RWPE2 (cell line): ENCODE data around the gene AIM2.

Source experiments
- ATAC-seq: fragments of 200-7000 bp; cut with Tn5 transposase; 3 replicates; pipeline ENCODE4 v1.9.1; 2021; ENCODE audit warnings: low read depth
- DNase-seq: peaks from one replicate; pipeline ENCODE4 v3.0.0-alpha.2; 2020; ENCODE audit warnings: low spot score
- H3K27ac ChIP-seq: fragments of 450-650 bp; 2 replicates; pipeline ENCODE4 v1.5.1; 2017; ENCODE audit warnings: mild to moderate bottlenecking; ENCODE audit not compliant: poor library complexity, severe bottlenecking
- H3K27me3 ChIP-seq: fragments of 250-450 bp; sonication (Bioruptor Pico); 2 replicates; pipeline ENCODE4 v1.5.1; 2021; ENCODE audit warnings: mild to moderate bottlenecking, moderate library complexity; ENCODE audit not compliant: insufficient read depth, poor library complexity, severe bottlenecking
- H3K36me3 ChIP-seq: fragments of 250-450 bp; sonication (Bioruptor Pico); 2 replicates; pipeline ENCODE4 v1.5.1; 2020; ENCODE audit warnings: low read depth, mild to moderate bottlenecking, moderate library complexity
- H3K4me1 ChIP-seq: fragments of 250-450 bp; sonication (Bioruptor Pico); 2 replicates; pipeline ENCODE4 v1.5.1; 2021; ENCODE audit warnings: mild to moderate bottlenecking, moderate library complexity; ENCODE audit not compliant: insufficient read depth, poor library complexity, severe bottlenecking
- H3K4me3 ChIP-seq: fragments of 250-450 bp; sonication (Bioruptor Pico); 2 replicates; pipeline ENCODE4 v1.5.1; 2021; ENCODE audit warnings: mild to moderate bottlenecking, moderate library complexity; ENCODE audit not compliant: severe bottlenecking
- H3K9me3 ChIP-seq: fragments of 250-450 bp; sonication (Bioruptor Pico); 2 replicates; pipeline ENCODE4 v1.5.1; 2021; ENCODE audit warnings: mild to moderate bottlenecking, moderate library complexity; ENCODE audit not compliant: severe bottlenecking
- CTCF ChIP-seq: fragments of 450-650 bp; IDR thresholded peaks from one replicate; pipeline ENCODE4 v1.5.1; 2017; ENCODE audit warnings: mild to moderate bottlenecking, moderate library complexity; ENCODE audit not compliant: poor library complexity, severe bottlenecking

AIM2 gene

DNA sequence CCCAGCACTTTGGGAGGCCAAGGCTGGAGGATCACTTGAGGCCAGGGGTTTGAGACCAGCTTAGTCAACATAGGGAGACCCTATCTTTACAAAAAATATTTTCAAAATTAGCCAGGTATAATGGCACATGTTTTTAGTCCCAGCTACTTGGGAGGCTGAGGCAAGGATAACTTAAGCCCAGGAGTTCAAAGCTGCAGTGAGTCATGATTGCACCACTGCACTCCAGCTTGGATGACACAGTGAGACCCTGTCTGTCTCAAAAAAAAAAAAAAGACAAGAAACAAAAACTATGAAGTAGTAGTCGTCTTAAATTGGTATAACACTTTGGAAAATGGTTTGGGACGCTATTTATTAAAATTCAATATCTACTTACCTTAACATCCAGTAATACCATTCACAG, 7.7 kb downstream of the AIM2 start:
- Histone ChIP-seq H3K4me3 (no peak overlapping the region), H3K36me3 (no peaks in the 10 kb centered on the region), H3K9me3 (no peaks in the 10 kb centered on the region), H3K27me3 (no peaks in the 10 kb centered on the region), H3K27ac (no peak overlapping the region), H3K4me1 (no peaks in the 10 kb centered on the region)
- TF ChIP-seq CTCF = no peak
- ATAC-seq (peak; percentile 58; the same call in 1 of the 3 replicates), DNase-seq (no peak)

DNA sequence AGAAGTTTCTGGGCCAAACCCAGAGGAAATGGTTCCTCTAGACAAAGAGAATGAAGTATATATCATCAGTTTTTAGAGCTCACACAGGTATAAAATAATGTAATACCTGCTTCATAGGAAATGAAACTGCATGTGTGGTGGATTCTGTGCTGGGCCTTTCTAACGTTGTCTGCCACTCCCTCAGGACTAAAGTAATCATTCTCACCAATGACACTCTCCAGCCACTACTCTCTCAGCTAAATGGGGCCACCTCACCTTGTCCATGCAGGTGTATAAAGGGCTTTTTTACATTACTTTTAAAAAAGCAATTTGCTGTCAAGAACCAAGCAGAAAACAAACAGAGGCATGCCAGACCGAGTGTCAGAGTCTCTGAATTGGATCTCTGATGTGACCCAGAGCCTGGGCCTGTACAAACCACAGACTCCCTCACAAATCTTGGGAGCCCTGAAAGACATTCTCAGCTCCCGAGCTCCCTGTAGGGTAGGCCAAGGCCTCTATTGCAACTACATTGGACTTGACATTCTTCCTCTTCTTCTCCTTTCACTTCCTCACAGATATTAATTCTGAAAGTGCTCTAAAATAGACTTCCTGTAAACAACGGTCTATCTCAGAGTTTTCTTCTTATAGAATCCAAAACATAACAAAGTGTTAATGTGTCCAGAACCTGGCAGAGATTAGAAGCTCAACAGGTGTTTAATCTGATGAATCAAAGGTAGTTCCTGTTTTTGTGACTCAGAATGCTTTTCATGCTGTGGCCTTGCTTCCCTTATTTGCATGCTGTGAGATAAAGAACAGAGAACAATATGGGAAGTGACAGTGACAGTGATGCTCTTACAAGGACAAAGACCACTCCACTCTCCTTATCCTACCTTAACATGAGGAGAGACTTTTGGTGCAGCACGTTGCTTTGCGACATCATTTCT, 8.6 kb downstream of the AIM2 start:
- no peaks in the 10 kb centered on the region for H3K27me3 ChIP-seq
- no peaks in the 10 kb centered on the region for H3K36me3 ChIP-seq
- TF ChIP-seq CTCF = no peak
- no peaks in the 10 kb centered on the region for H3K9me3 ChIP-seq
- no peak for DNase-seq
- no peak overlapping the region for H3K27ac ChIP-seq
- H3K4me3 ChIP-seq = no peak overlapping the region
- no peak for ATAC-seq
- no peaks in the 10 kb centered on the region for H3K4me1 ChIP-seq

- Histone ChIP-seq H3K36me3 (no peaks in the 10 kb centered on the region), H3K27me3 (no peaks in the 10 kb centered on the region), H3K9me3 (no peaks in the 10 kb centered on the region), H3K27ac (no peak overlapping the region), H3K4me3 (no peak overlapping the region), H3K4me1 (no peaks in the 10 kb centered on the region)
- DNase-seq = no peak
- TF ChIP-seq CTCF = no peak
- ATAC-seq = no peak
Measured at GRCh38 chr1:159066108-159066507, 10.5 kb downstream of the AIM2 start.

- Histone ChIP-seq H3K4me3 (no peak overlapping the region), H3K27ac (no peak overlapping the region), H3K4me1 (no peaks in the 10 kb centered on the region), H3K36me3 (no peaks in the 10 kb centered on the region), H3K27me3 (no peaks in the 10 kb centered on the region), H3K9me3 (no peaks in the 10 kb centered on the region)
- ATAC-seq (no peak), DNase-seq (no peak)
- no peak for TF ChIP-seq CTCF
Measured at GRCh38 chr1:159065106-159065505, 11.5 kb downstream of the AIM2 start.

GRCh38 chr1:159058751-159059150, 17.8 kb downstream of the AIM2 start:
- H3K27ac ChIP-seq = no peak overlapping the region
- no peak for ATAC-seq
- no peaks in the 10 kb centered on the region for H3K27me3 ChIP-seq
- no peak for TF ChIP-seq CTCF
- peaks cover 17% of the 10 kb centered on the region for H3K36me3 ChIP-seq
- H3K9me3 ChIP-seq = no peaks in the 10 kb centered on the region
- H3K4me1 ChIP-seq = peaks cover 7% of the 10 kb centered on the region
- no peak for DNase-seq
- H3K4me3 ChIP-seq = no peak overlapping the region
